ENCODE data around the gene PTGIR. TPM values are rescaled to one million over a fixed set of nuclear protein-coding genes. Genes with fewer than 3 reads are reported as not detected.

The PTGIR gene
- total and polyA plus RNA-seq, 2 of the 4 experiments (the other 2 are of a cell fraction), result 0.54 to 5.3 TPM

GRCh38 chr19:46623915-46624502 lies 880 bp downstream of the PTGIR start (continued):
- no peak for TF ChIP-seq NFE2L2 (IDR thresholded peaks at IDR 0.05; ENCODE audit: low read depth, low read length)

GRCh38 chr19:46622118-46622446 lies 2.8 kb downstream of the PTGIR start:
- no TSS peak for BruUV-seq (replicated peaks)
- in situ Hi-C loops (cut with MboI; ENCODE audit: low sequenced_read_pairs) (no loop called here), intact Hi-C loops (cut with micrococcal nuclease) (no loop called here), dilution Hi-C loops (cut with HindIII; ENCODE audit: low sequenced_read_pairs, unreplicated experiment) (no loop called here)
- 71% methylated on average over 4 of the region's 7 CpGs; no CpG with 5 or more reads in 1 of the 2 experiments for WGBS, 2 experiments (ENCODE audit: extremely low coverage in 2 of 2, insufficient read length in 1 of 2)
- ChIA-PET CTCF (no interaction called here), POLR2A (ENCODE audit: unreplicated experiment) (no interaction called here)
- Histone ChIP-seq H3K79me1 (ENCODE audit: low read depth in 1 of 2, low read length in 2 of 2) (peaks cover 0 to 23% of the 10 kb centered on the region in 2 experiments; a peak in 1 of 4 replicates), H3K9ac (ENCODE audit: low read depth, low read length) (no peak overlapping the region), H2BK15ac (ENCODE audit: low read depth, low read length) (no peak overlapping the region), H3K18ac (ENCODE audit: low read depth, low read length) (no peak overlapping the region), H4K20me1 (ENCODE audit: insufficient read depth, low read length) (peaks cover 11% of the 10 kb centered on the region), H3K4me2 (ENCODE audit: low read depth, low read length) (no peak overlapping the region), H3K4me3 (ENCODE audit: insufficient read depth, low read depth, low read length) (no peak overlapping the region), H3K23ac (ENCODE audit: low read depth, low read length) (no peak overlapping the region), H3K9me3 (ENCODE audit: control insufficient read depth, insufficient read depth, low read length) (no peaks in the 10 kb centered on the region), H3K4ac (ENCODE audit: low read depth, low read length) (peak overlapping the region; percentile 15; the same call in 1 of the 2 replicates), H3K27me3 (ENCODE audit: control insufficient read depth, insufficient read depth, low read length) (no peaks in the 10 kb centered on the region), H3K27ac (ENCODE audit: insufficient read depth, low read length) (no peak overlapping the region), H2BK5ac (ENCODE audit: low read depth, low read length, poor library complexity, severe bottlenecking) (no peak overlapping the region), H2AK9ac (replicated peaks; ENCODE audit: low read depth, low read length, poor library complexity) (no peak overlapping the region), H3K56ac (ENCODE audit: extremely low read depth, insufficient read depth, low read length) (no peak overlapping the region), H3K14ac (replicated peaks; ENCODE audit: low read depth, low read length) (no peak overlapping the region), H2AFZ (replicated peaks; ENCODE audit: low read length, poor library complexity) (no peak overlapping the region), H4K5ac (ENCODE audit: low read depth, low read length) (no peak overlapping the region), H2BK20ac (ENCODE audit: low read depth, low read length) (peak overlapping the region; percentile 49; the same call in 1 of the 2 replicates), H2AK5ac (ENCODE audit: low read depth, low read length) (peak overlapping the region; percentile 88), H3K36me3 (ENCODE audit: control insufficient read depth, insufficient read depth, low read length) (no peaks in the 10 kb centered on the region), H3K4me1 (ENCODE audit: control insufficient read depth, insufficient read depth, low read length) (peaks cover 42% of the 10 kb centered on the region), H2BK120ac (ENCODE audit: low read depth, low read length) (no peak overlapping the region), H4K91ac (ENCODE audit: insufficient read depth, low read depth, low read length) (no peak overlapping the region; the same call in 1 of the 2 replicates), H3K9me1 (ENCODE audit: insufficient read depth, low read length) (peaks cover 25% of the 10 kb centered on the region), H4K8ac (ENCODE audit: low read depth in 2 of 2, low read length in 2 of 2) (no peak overlapping the region)
- DNase-seq (no peak), ATAC-seq (ENCODE audit: low read depth) (no peak)
- TF ChIP-seq, protein P1, sequence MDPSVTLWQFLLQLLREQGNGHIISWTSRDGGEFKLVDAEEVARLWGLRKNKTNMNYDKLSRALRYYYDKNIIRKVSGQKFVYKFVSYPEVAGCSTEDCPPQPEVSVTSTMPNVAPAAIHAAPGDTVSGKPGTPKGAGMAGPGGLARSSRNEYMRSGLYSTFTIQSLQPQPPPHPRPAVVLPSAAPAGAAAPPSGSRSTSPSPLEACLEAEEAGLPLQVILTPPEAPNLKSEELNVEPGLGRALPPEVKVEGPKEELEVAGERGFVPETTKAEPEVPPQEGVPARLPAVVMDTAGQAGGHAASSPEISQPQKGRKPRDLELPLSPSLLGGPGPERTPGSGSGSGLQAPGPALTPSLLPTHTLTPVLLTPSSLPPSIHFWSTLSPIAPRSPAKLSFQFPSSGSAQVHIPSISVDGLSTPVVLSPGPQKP (IDR thresholded peaks at IDR 0.05; ENCODE audit: borderline replicate concordance, low read depth, low read length), result no peak
- TF ChIP-seq SMC3 (IDR thresholded peaks at IDR 0.05; ENCODE audit: low read depth, low read length), result no peak
